NCI-H446 (cell line): Measurements from ENCODE around the gene BTBD9.

Source experiments
- DNase-seq, 2 experiments: peaks; one replicate each; lab custom pipeline; 2025; lab: John Stamatoyannopoulos, UW

Gene BTBD9

GRCh38 chr6:38481211-38481836, 158.4 kb downstream of the BTBD9 start:
- DNase-seq: no peak

GRCh38 chr6:38480036-38480435, 159.7 kb downstream of the BTBD9 start:
- no peak for DNase-seq

GRCh38 chr6:38479331-38479730, 160.4 kb downstream of the BTBD9 start:
- no peak for DNase-seq

- no peak for DNase-seq
Measured at GRCh38 chr6:38477680-38478260, 162.0 kb downstream of the BTBD9 start.

GRCh38 chr6:38476888-38477287, 162.8 kb downstream of the BTBD9 start:
- DNase-seq: no peak

GRCh38 chr6:38476141-38476540, 163.6 kb downstream of the BTBD9 start:
- DNase-seq: no peak

GRCh38 chr6:38470548-38470947, 169.2 kb downstream of the BTBD9 start:
- DNase-seq: no peak

GRCh38 chr6:38467566-38467965, 172.2 kb downstream of the BTBD9 start:
- no peak for DNase-seq

GRCh38 chr6:38460186-38460585, 179.5 kb downstream of the BTBD9 start:
- DNase-seq: no peak

GRCh38 chr6:38459291-38459690, 180.4 kb downstream of the BTBD9 start:
- no peak for DNase-seq

GRCh38 chr6:38453861-38454260, 185.9 kb downstream of the BTBD9 start:
- no peak for DNase-seq

- no peak for DNase-seq
Measured at GRCh38 chr6:38452816-38453660, 186.7 kb downstream of the BTBD9 start.

GRCh38 chr6:38450717-38451116, 189.0 kb downstream of the BTBD9 start:
- DNase-seq: no peak

- no peak for DNase-seq
Measured at GRCh38 chr6:38445925-38446324, 193.8 kb downstream of the BTBD9 start.

- no peak for DNase-seq
Measured at GRCh38 chr6:38445336-38445735, 194.4 kb downstream of the BTBD9 start.

- no peak for DNase-seq
Measured at GRCh38 chr6:38443352-38444144, 196.2 kb downstream of the BTBD9 start.

GRCh38 chr6:38438097-38438496, 201.6 kb downstream of the BTBD9 start:
- no peak for DNase-seq

GRCh38 chr6:38436726-38437465, 202.8 kb downstream of the BTBD9 start:
- DNase-seq: no peak

- DNase-seq: no peak
Measured at GRCh38 chr6:38435330-38435729, 204.4 kb downstream of the BTBD9 start.

GRCh38 chr6:38434051-38434450, 205.7 kb downstream of the BTBD9 start:
- DNase-seq: no peak

- no peak for DNase-seq
Measured at GRCh38 chr6:38432479-38432878, 207.2 kb downstream of the BTBD9 start.

GRCh38 chr6:38432079-38432478, 207.7 kb downstream of the BTBD9 start:
- no peak for DNase-seq
